ENCODE results near the gene SPDEF.

SPDEF gene

DNA sequence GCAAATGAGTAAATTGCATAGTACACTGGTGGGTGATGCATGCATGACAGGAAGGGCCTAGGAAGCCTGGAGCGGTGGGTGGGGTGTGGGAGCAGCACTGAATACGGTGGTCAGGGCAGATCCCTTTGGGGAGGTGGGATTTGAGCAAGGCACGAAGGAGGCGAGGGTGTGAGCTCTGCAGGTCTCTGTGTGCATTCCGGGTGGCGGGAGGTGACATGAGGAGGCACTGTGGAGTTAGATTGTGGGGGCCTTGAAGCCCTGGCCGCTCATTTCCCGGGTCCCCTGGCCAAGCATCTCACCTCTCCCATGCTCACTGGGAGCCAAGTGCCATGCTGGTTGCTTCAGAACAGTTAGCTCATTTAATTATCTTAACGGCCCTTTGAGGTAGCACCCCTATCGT is 6.2 kb upstream of the SPDEF start:
- no peak for DNase-seq

DNA sequence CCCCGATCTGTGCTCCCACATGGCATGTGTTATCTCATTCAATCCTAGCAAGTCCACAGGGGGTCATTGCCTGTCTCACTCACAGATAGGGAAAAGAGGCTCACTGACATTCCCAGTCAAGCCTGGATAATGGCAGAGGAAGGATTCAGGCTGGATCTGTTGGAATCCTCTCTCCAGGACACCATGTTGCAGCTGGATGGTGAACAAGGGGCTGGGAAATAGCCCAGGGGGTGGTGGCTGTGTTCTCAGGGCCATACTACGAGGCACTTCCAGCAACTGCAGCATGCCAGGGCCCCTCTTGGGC is 5.0 kb upstream of the SPDEF start:
- no peak for DNase-seq

DNA sequence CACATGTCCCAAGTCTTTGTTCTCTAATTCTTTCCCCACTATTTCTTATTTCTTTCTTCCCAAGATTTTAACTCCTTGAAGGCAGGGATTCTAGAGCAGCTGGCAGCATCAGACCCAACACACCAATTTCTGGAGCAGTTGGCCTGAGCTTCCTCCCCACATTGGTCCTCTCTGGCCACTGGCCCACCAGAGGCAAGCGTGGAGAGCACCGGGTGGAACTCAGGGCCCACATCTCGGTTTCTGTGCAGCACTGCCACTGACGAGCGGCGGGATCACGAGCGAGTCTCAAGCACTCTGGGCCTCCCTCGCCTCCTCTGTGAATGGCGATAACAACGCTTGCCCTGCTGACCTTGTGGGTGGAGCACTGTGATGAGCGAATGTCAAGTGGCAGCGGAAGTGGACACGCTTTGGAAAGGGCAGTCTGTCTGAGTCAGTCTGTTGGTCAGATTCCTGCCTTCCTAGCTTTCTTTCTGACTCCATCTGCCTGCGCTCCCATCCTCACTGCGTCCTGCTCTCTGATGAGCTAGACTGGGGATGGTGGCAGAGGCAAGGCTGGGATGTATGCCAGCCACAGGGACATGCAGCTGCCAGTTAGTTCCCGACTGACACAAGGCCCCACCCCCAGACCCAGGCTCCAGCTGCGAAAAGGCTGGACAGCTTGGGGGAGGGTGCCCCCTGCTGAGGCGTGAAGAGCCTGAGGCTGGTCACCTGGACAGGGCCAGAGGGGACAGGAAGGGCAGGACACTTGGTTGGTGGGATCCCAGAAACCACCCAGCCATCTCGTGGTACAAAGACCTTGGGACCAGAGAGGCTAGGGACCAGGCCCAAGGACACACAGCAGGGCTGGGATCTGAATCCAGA is 4.5 kb upstream of the SPDEF start:
- DNase-seq, result peak; percentile 90

DNA sequence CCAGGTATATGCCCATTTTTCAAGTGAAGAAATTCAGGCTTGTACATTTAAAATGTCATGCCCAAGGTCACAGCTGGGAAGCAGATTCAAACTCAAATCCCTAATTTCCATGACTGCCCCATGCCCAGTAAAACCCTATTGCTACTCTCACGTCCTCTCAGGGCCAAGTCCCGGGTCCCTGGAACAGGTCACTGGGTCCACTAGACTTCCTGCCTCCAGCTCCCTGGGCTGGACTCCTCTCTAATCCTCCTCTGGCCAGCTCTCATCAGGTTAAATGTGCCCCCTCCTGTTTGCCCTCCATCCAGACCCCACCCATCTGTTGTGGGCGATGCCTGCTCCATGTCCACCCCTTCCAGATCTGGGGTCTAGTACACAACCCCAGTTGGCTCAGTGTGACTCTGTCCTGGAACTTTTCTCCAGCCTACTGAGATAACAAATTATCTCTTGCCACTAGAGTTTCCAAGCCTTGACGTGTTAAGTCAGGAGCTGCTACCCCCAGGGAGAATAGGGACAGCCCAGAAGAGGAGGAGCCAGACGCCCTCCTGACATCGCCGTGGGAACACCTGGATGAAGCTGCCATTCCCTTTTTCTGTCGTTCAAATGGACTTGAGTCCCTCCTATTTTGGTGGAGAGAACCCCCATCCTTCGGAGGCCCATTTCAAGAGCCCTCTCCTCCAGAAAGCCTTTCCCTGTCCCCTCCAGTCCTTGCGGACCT is 3.7 kb upstream of the SPDEF start:
- DNase-seq, result peak; percentile 29

DNA sequence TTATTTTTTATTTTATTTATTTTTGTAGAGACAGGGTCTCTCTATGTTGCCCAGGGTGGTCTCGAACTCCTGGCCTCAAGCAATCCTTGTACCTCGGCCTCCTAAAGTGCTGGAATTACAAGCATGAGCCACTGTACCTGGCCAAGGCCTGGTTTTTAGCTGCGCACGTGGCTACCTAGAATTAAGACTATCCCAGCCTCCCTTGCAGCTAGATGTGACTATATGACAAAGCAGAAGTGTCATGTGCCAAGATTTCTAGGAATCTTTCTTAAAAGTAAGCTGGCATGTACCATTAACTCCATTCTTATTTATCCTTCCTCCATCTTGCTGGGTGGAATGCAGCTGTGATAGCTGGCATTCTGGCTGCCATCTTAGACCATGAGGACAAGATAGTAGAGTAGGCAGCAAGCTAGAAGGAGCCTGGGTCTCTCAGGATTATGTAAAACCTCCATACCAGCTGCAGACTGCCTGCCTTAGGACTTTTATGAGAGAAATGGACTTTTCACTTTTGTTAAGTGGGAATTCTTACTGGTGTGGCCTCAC is 2.1 kb upstream of the SPDEF start:
- DNase-seq, result no peak

DNA sequence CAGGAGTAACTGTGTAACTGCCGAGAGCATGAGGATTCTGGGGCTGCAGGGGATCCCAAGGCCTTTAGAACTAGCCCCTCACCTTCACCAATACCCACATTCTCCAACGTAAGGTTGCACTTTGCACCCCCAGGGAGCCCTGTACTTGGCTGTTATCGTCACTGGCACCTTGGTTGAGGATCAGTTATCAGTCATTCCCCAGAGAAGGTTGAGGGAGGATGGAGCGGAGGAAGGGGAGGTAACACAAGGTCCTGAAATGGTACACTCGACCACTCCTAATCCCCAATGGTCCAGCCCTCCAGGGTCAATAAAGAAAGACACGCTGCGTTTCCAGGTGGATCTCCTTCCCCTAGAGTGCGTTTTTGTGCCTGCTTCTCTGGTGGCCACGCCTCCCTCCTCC is 1.1 kb upstream of the SPDEF start:
- no peak for DNase-seq

DNA sequence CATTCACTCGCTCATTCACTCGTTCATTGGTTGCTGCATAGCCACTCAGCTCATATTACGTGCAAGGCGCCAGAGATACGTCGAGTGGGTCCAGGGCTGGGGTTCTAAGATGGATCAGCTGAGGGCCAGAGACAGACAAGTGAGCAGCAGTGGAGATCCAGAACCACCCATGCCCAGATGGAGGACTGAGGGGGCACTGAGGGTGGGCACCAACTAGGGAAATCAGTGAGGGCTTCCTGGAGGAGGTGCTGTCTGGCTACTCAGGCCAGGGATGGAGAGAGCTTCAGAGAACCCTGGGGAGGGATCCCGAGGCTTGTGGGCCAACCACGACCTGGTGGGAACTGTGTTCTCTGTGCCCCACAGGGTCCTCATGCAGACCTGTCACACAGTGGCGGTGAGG is 364 bp upstream of the SPDEF start:
- DNase-seq, result no peak

DNA sequence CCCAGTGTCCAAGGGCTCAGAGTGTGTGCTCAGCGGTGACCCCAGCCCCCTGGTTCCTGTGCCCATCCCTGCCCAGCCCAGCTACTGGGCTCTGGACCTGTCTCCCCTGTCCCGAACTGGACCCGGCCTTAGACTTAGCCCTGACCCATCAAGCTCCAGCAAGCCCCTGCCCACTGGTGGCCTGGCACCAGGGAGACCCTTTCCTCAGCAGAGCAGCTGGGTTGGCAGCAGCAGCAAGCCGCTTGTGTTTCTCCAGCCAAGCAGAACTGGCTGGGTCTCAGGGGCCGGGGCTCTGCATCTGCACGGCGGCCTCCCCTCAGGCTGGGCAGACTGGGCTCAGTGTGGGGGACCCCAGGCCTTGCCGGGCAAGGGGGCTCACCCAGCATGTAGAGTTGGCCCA is 801 bp downstream of the SPDEF start:
- no peak for DNase-seq

DNA sequence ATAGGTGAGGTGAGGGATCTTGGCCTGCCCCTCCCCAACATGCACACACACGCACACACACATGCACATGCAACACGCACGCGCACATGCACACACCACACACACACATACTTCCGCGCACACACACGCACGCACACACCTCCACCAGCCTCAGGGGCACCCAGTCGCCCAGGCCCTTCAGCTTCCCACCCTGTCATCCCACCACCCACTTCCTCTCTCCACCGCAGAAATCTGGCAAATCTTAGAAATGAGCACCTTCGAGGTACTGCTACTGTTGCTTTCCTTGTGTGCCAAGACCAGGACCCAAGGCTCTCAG is 1.2 kb downstream of the SPDEF start:
- no peak for DNase-seq

DNA sequence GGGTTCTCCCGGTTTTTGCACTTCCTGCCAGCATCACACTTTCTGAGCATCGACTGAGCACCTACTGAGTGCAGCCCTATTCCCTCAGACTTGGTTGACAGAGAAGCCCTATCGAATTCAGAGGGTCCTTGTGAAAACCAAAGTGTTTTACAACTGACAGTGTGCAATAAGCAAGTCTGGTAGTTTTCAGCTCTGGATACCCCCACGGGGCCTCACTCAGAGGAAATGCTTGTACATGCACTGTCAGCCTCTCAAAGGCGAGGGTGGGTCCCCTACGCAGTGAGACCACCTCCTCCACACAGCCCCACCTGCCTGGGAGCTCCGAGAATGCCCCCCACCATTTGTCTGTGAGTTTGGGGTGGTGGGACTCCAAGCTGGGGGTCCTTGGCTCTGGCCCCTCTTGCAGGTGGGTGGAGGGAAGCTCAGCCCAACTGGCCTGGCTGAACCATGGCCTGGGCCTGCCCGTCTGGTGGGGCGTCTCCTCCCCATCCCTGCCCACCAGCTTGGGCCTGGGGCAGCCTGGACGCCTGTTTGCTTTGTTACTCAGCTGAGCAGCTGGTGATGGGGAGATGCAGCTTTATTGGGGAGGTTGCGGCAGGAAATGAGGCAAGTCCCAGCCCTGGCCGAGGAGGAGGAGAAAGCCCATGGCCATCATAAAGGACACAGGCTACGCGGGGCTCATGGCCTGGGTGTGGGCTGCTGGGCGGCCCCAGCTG is 1.7 kb downstream of the SPDEF start:
- no peak for DNase-seq

DNA sequence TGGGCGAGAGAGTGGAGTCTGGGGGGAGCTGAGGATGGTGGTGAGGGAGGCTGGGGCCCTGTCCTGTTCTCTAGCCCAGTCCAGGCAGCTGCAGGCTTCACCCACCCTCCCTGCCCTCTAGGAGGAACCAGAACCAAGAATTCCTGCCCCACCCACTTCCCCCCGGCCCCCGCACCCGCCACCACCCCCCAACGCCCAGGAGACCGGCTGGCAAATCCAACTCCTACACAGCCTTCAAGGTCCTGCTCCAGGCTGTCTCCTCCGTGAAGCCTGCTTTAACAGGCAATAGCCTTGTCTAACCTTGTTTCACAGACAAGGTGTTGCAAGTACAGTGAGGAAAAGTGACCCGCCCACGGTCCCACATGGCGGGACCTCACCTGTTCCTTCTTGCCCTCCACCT is 2.4 kb downstream of the SPDEF start:
- no peak for DNase-seq

DNA sequence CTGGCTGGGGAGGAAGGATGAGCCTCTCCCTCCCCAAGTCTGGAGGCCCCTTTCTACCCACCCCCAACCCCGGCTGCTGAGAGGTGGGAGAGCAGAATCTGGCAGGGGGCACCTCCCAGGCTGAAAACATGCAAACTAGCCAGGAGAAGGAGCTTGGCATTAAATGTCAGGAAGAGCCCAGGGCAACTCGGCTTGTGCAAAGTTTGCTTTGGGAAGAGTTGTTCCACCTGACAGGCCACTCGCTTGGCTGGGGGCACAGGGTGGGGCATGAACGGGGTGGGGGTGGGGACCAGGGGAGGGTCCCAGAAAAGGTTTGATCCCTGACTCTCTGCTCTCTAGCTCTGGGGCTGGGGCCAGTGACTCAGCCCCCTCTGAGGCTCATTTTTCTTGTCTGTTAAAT is 3.0 kb downstream of the SPDEF start:
- DNase-seq, result no peak

DNA sequence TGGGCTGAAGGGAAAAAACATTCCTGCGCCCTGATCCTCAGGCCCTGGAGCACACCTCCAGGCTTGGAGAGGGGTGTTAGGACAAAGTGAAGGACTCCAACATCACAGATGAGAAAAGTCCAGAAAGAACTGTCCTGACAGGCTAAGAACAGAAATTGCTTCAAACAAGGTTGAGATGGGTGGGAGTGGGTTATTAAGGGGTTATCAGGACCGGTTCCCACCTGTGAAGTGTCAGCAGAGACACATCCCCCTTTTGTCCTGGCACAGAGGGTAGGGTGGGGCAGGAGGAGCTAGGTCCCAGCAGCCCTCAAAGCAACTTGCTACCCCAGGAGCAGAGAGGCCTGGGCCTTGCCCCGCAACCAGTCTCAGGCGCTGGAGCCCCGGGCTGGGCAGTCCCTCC is 3.5 kb downstream of the SPDEF start:
- DNase-seq, result no peak

DNA sequence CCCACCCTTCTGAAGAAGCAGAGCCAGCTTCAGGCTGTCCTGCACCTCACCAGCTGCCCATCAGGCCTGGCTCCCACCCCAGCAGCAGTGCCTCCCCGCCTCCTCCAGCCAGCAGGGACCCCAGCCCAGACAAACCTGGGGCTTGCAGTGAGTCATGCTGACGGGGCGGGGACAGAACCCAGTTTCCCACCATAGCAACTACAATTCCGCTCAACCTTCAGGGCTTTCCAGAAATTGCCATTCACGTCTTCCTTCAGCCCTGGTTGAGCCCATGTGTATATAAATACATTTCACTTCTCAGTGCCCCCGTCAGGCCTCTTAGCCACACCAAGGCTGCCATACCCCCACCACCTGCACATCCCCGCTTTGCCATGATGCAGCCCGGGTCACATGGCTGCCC is 4.4 kb downstream of the SPDEF start:
- no peak for DNase-seq

DNA sequence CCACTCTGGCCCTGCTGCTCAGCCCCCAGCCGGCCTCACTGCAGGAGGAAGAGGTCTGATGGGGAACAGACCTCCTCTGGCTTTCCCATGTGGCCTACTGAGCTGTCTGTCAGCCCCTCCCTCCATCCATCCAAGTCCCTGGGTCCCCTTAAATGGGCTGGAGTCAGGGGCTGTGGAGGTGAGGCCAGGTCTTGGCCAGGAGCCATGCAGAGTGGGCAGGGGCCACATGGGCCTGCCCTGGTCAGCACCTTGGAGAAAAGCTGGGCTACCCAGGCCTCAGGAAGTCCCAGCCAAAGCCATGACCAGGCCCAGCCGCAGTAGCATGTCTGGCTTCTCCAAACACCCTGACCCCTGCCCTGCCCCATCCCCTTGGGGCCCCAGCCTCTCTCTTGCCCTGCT is 6.3 kb downstream of the SPDEF start:
- no peak for DNase-seq

DNA sequence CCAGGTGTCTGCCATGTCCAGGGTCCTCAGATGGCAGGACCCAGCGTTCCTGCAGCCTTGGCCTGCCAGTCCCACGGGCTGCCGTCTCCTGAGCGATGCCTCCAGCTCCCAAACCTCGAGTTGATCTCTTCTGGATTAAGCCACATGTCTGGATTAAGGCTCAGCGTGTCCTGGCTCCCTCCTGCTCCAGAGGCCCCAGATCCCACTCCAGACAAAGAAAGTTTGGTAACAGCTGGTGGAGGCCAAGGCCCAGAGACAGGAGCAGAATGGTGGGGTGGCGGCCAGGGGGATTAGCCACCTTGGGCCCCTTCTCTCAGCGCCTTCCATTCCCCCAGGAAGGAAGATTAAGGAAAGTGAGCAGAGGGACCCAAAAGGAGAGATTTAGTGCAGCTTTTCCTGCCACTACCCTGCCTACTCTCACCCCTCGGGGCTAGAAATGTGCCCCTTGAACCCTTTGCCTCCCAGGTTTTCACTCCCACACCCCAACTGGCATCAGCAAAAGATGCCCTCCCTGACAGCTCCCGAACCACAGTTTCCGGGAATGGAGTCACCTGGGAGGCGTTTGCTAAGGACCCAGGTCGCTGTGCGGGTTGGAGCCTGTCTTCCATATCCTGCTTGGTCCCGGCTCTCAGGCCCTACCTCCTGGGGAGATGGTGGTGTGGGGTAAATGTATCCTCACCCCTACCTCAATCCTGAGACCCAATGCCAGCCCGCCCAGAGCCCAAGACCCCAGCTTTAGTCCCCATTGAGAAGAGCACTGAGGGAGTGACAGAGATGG is 6.9 kb downstream of the SPDEF start:
- no peak for DNase-seq

DNA sequence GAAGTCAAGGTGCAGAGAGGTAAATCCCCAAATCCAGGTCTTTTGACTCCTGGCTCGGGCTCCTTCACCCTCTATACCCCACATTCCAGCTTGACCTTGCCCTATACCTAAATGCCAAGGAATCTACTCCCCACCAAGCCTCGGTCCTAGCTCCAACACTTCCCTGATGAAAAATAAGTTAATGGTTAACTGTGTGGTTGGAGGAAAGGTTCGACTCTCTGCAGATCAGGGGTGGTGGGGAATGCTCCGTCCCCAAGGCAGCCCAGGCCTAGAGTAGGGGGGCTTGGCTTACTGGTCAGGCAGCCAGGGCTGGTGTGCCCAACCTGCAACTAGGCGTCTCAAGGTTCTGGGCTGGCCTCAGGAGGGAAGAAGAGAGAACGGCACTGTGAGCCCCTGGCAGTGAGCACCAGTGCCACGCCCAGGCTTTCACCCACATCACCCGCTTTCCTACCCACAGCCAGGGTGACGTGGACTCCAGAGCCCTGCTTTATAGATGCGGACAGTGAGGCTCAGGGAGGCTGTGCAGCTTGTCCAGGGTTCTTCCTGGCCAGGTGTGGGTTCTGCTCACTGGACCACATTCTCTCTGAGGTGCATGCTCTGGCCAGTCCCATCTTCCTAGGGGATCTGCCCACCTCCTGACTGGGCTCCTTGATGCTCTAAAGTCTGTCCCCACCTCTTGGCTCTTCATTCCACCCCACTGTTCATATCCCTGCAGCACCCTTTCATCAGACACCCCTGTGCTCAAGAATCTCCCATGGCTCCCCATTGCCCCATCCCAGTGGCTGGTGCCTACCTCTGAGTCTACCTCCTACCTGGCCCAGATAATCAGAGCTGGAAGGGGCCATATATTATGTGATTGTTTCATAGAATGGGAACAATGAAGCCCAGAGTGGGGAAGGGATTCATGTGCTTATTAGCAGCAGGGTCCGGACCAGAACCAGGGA is 8.2 kb downstream of the SPDEF start:
- DNase-seq, result no peak

DNA sequence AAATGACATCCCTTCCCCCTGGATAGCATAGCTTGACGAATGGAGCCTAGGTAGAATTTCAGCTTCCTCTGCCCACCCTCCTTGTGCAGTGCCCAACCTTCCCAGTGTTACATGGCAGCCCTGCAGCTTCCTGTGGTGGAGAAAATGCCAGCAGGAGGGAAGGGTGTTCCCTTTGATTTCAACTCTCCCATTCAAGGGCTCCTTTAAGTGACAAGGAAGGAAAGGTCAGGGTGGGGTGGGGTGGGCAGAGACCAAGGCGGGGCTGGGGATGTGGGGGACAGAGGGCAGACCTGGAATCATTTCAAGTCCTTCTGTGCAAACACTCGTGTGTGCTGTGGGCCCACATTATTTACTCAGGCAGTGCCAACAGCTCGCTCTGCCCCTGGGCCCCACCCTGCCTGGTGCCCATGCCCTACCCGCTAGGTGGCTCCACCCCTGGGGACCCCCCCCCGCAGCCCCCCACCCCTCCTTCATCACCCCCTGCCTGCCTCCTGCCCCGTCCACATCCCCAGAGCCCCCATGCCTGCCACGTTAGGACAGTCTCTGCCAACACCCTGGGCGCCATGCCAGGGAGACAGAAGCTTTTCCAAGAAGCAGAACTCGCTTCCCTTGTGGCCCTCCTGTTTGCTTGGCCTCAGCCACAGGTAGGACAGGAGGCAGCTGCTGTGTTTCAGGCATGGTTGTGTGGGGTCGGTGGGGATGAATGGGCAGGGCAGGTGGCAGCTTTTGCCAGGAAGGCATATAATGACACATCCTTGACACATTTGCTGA is 9.4 kb downstream of the SPDEF start:
- peak; percentile 49 for DNase-seq

DNA sequence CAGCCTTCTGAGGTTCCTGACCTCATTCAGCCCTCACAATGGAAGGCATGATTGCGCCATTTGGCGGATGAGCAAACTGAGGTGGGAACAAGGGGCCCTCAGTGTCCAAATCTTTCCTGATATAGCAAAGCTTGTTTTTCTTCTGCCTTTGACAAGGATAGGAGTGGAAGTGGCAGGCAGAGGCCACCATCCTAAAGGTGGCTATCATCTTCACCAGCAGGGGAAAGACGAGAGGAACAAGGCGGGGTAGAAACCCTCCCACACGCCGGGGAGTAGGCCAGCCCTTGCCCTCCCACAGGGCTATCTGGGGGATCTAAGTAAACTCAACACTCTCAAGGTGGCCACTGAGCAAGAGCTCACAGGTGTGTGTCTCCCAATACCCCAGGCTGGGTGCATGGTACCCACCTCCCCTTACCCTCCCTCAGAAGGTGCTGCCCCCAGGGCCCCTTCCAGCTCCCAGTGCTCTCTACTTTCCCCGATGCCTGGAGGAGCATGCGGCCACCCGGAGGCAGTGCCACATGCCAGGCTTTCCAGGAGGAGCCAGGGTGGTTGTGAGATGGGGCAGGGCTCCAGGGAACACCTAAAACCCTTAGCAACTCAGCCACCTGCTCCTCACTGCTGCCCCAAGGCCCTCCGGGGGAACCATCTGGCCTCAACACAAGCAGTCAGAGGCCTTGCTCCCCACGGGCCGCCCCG is 11.2 kb downstream of the SPDEF start:
- DNase-seq, result no peak

DNA sequence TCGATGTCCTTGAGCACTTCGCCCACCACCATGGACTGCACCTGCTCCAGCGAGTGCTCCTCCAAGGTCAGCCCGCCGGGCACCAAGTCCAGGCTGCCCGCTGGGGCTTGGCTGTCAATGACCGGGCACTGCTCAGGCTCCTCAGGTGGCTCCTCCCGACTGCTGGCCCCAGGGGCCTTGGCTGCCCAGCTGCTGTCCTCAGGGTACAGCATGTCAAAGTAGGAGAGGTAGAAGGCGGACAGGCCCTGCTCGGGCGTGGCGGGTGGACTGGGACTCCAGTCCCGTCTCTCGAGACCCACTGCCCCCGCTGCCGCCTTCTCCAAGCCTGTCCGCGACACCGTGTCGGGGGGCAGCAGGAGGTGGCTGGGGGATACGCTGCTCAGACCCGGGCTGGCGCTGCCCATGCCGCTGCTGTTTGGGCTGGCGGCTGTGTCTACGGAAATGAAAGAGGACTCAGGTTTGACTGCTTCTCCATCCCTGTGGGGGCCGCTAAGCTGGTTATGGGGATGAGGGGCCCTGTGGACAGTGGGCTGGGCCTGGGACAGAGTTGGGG is 12.0 kb downstream of the SPDEF start:
- no peak for DNase-seq
